HG03565 (cell line): ENCODE measurements around the gene CNPY3.

Source experiments
- ATAC-seq: cut with Tn5 transposase; IDR thresholded peaks from one replicate; pipeline ENCODE4 v1.9.1; 2021; ENCODE audit warnings: mild to moderate bottlenecking, moderate library complexity; ENCODE audit not compliant: unreplicated experiment

Gene CNPY3

GRCh38 chr6:42978839-42979522, 49.7 kb downstream of the CNPY3 start, which contains the start of gene PEX6:
Gene PEX6, minus strand, starts transcription at chr6:42979181. Its CDS starts 31 bp downstream, at chr6:42979150.
- ATAC-seq = peak; percentile 80

- no peak for ATAC-seq
Observed at GRCh38 chr6:42979523-42980177, 50.4 kb downstream of the CNPY3 start.

GRCh38 chr6:42981836-42982235, 52.6 kb downstream of the CNPY3 start:
- no peak for ATAC-seq

GRCh38 chr6:42984001-42984923, 55.0 kb downstream of the CNPY3 start, which contains the start of gene PPP2R5D:
Gene PPP2R5D, plus strand, starts transcription at chr6:42984570. Its CDS starts 108 bp downstream, at chr6:42984678.
- peak; percentile 83 for ATAC-seq

- ATAC-seq = no peak
Observed at GRCh38 chr6:42984924-42985475, 55.7 kb downstream of the CNPY3 start.

GRCh38 chr6:42987533-42988451, 58.5 kb downstream of the CNPY3 start:
- ATAC-seq = no peak

- ATAC-seq = no peak
Observed at GRCh38 chr6:42988486-42989020, 59.3 kb downstream of the CNPY3 start.
